ENCODE results near the gene CDC42EP3.

DNA sequence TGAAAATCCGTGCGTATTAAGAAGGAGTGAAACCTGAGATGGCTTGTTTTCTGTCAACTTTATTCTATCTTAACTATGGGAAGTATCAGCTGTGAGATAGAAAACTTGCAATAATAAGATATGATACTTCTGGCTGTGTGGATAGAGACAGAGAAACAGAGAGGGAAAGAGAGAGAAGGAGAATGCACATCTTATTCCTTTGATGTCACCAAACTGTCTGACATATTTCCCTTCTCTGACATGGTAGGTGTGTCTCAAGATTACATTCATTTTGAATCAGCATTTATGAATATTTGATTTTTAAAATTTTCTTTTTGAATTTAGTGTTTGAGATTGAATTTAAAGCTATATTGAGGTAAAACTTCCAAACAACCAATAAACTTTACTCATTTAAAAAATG is 69.4 kb downstream of the CDC42EP3 start:
- TF ChIP-seq, protein P1, sequence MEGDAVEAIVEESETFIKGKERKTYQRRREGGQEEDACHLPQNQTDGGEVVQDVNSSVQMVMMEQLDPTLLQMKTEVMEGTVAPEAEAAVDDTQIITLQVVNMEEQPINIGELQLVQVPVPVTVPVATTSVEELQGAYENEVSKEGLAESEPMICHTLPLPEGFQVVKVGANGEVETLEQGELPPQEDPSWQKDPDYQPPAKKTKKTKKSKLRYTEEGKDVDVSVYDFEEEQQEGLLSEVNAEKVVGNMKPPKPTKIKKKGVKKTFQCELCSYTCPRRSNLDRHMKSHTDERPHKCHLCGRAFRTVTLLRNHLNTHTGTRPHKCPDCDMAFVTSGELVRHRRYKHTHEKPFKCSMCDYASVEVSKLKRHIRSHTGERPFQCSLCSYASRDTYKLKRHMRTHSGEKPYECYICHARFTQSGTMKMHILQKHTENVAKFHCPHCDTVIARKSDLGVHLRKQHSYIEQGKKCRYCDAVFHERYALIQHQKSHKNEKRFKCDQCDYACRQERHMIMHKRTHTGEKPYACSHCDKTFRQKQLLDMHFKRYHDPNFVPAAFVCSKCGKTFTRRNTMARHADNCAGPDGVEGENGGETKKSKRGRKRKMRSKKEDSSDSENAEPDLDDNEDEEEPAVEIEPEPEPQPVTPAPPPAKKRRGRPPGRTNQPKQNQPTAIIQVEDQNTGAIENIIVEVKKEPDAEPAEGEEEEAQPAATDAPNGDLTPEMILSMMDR (IDR thresholded peaks at IDR 0.05): no peak
- TF ChIP-seq POLR2A (IDR thresholded peaks at IDR 0.05): no peak
